Lower leg skin (tissue), 3 donors: ENCODE measurements around the gene BRD8.

Experiments
- POLR2A ChIP-seq, 2 donors: fragments of 450-650 bp; IDR thresholded peaks; one replicate each; pipeline ENCODE4 v1.6.1; 2016 to 2017; ENCODE audit warnings: antibody characterized with exemption in 2 of 2, mild to moderate bottlenecking in 1 of 2, moderate library complexity in 1 of 2
- TF ChIP-seq, protein P1 (sequence below), 3 donors: fragments of 450-650 bp; IDR thresholded peaks; one replicate each; pipeline ENCODE4 v1.5.1; 2016; ENCODE audit warnings: antibody characterized with exemption in 3 of 3, mild to moderate bottlenecking in 3 of 3, moderate library complexity in 2 of 3

DNA sequence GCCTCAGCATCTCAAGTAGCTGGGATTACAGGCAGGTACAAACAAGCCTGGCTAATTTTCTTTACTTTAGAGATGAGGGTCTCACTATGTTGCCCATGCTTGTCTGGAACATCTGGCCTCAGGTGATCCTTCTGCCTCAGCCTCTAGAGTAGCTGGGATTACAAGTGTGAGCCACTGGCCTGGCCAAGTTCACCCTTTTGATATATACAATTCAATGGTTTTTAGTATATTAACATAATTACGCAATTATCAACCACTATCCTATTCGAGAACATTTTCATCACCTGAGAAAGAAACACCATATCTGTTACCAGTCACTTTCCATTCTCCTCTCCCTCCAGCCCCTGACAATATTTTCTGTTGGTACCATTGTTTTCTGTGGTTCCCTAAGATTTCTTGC lies 38.4 kb upstream of the BRD8 start:
- TF ChIP-seq, protein P1, sequence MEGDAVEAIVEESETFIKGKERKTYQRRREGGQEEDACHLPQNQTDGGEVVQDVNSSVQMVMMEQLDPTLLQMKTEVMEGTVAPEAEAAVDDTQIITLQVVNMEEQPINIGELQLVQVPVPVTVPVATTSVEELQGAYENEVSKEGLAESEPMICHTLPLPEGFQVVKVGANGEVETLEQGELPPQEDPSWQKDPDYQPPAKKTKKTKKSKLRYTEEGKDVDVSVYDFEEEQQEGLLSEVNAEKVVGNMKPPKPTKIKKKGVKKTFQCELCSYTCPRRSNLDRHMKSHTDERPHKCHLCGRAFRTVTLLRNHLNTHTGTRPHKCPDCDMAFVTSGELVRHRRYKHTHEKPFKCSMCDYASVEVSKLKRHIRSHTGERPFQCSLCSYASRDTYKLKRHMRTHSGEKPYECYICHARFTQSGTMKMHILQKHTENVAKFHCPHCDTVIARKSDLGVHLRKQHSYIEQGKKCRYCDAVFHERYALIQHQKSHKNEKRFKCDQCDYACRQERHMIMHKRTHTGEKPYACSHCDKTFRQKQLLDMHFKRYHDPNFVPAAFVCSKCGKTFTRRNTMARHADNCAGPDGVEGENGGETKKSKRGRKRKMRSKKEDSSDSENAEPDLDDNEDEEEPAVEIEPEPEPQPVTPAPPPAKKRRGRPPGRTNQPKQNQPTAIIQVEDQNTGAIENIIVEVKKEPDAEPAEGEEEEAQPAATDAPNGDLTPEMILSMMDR (IDR thresholded peaks at IDR 0.05), result no peak
- no peak for TF ChIP-seq POLR2A (IDR thresholded peaks at IDR 0.05)
